Vagina (tissue), 2 donors: Measurements from ENCODE around the gene MYBPH. TPM values are rescaled to one million over a fixed set of nuclear protein-coding genes. Genes with fewer than 3 reads are reported as not detected.

Experiments
- DNase-seq, 2 donors: peaks; one replicate each; pipeline ENCODE4 v3.0.0-alpha.2; 2017; ENCODE audit errors: extremely low spot score in 2 of 2
- H3K27ac ChIP-seq: fragments of 200-600 bp; sonication (generic); one replicate; pipeline ENCODE4 v1.5.1; 2019
- H3K27me3 ChIP-seq: fragments of 200-600 bp; sonication (generic); one replicate; pipeline ENCODE4 v1.5.1; 2019
- H3K36me3 ChIP-seq, 2 donors: fragments of 200-600 bp; sonication (generic); one replicate each; pipeline ENCODE4 v1.5.1; 2017 to 2019
- H3K4me1 ChIP-seq: fragments of 200-600 bp; sonication (generic); one replicate; pipeline ENCODE4 v1.5.1; 2019
- H3K4me3 ChIP-seq, 2 donors: fragments of 200-600 bp; sonication (generic); 1 replicate in 1 of 2; 2 replicates in 1 of 2; pipeline ENCODE4 v1.5.1; 2016 to 2019
- H3K9me3 ChIP-seq: fragments of 200-600 bp; sonication (generic); one replicate; pipeline ENCODE4 v1.5.1; 2019
- POLR2A ChIP-seq, 2 donors: fragments of 450-650 bp; IDR thresholded peaks; one replicate each; pipeline ENCODE4 v1.6.1; 2017; ENCODE audit warnings: antibody characterized with exemption in 2 of 2, mild to moderate bottlenecking in 2 of 2, moderate library complexity in 2 of 2
- POLR2AphosphoS5 ChIP-seq, 2 donors: sonication (generic); formaldehyde crosslinking; IDR thresholded peaks; one replicate each; pipeline ENCODE4 v1.9.0; 2017; ENCODE audit warnings: antibody characterized with exemption in 2 of 2, mild to moderate bottlenecking in 2 of 2, low read depth in 1 of 2; ENCODE audit not compliant: insufficient read depth in 1 of 2
- intact Hi-C: fragments of 100-400 bp; cut with DNase I; formaldehyde crosslinking; loops from one replicate; pipeline ENCODE4 v1.15.1; 2023
- total RNA-seq: library from RNA; depleted of rRNA; stranded (reverse); fragments of >200 nt; gene quantifications from one replicate; pipeline ENCODE4 v1.2.3, GENCODE V29; 2016
- TF ChIP-seq, protein P1 (sequence below), 3 experiments: fragments of 450-650 bp in 2 of 3; fragments of 200-600 bp in 1 of 3; sonication (generic) in 1 of 3; IDR thresholded peaks; one replicate each; pipeline ENCODE4 v1.5.1; 2017 to 2019; ENCODE audit warnings: antibody characterized with exemption in 3 of 3, mild to moderate bottlenecking in 2 of 3, moderate library complexity in 2 of 3

MYBPH gene
- total RNA-seq, 1 donor from 2014 or later, result not detected

DNA sequence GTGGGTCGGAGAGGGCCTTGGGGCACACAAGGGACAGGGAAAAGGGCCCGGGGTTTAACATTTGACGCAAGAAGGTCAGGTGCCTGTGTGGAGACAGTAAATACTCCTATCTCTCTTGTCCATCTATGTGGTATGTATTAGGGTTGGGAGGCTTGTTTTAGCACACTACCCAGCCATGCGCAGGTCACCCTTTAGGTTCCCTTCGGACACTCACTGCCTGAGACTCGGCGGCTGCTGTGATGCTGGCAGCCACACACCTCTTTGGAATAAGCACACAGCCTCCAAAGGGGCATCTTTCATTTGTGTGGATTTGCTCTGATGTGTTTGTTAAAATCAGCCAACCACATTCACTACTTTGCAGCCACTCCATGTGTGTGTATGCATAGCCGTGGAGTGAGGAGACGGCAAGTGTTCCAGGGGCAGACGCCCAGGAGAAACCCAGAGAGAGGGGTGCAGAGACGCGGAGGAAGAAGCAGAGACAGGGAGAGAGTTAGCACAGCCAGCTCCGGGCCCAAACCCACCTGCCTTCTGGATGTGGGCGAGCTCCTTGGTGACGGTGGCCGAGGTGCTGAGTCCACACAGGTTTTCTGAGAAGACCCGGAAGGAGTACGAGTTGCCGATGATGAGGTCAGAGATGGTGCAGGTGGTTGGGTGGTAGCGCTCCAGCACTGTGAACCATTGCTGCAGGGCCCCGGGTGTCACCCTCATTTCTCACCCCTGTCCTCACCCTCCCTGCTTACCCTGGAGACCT lies 5.7 kb downstream of the MYBPH start:
- no peak for DNase-seq
- H3K27me3 ChIP-seq, result no peaks in the 10 kb centered on the region
- intact Hi-C loops, result no loop called here
- no peaks in the 10 kb centered on the region for H3K9me3 ChIP-seq
- no peak overlapping the region for H3K4me3 ChIP-seq
- TF ChIP-seq POLR2A (IDR thresholded peaks at IDR 0.05), result no peak
- TF ChIP-seq POLR2AphosphoS5 (IDR thresholded peaks at IDR 0.05; ENCODE audit: insufficient read depth in 1 of 2, low read depth in 1 of 2), result no peak
- TF ChIP-seq, protein P1, sequence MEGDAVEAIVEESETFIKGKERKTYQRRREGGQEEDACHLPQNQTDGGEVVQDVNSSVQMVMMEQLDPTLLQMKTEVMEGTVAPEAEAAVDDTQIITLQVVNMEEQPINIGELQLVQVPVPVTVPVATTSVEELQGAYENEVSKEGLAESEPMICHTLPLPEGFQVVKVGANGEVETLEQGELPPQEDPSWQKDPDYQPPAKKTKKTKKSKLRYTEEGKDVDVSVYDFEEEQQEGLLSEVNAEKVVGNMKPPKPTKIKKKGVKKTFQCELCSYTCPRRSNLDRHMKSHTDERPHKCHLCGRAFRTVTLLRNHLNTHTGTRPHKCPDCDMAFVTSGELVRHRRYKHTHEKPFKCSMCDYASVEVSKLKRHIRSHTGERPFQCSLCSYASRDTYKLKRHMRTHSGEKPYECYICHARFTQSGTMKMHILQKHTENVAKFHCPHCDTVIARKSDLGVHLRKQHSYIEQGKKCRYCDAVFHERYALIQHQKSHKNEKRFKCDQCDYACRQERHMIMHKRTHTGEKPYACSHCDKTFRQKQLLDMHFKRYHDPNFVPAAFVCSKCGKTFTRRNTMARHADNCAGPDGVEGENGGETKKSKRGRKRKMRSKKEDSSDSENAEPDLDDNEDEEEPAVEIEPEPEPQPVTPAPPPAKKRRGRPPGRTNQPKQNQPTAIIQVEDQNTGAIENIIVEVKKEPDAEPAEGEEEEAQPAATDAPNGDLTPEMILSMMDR (IDR thresholded peaks at IDR 0.05), result no peak
- H3K27ac ChIP-seq, result no peak overlapping the region
- no peaks in the 10 kb centered on the region for H3K36me3 ChIP-seq
- no peaks in the 10 kb centered on the region for H3K4me1 ChIP-seq

DNA sequence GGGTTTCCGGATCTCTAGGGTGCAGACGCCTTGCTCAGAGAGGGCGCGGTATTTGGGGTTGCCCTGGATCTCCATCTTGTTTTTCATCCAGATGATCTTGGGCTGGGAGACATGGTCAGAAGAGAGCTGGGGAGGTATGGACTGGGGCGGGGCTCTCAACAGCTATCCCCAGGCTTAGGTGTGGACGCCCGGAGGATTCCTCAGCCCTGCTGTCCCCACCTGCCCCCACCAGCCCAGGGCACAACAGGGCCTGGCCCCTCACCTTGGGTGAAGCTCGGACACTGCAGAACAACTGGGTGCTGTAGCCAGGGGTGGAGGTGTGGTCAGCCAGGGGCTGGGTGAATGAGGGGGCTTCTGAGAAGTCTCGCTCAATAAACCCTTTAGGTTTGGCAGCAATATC lies 6.6 kb downstream of the MYBPH start:
- H3K36me3 ChIP-seq, result no peaks in the 10 kb centered on the region
- no peak overlapping the region for H3K4me3 ChIP-seq
- TF ChIP-seq, protein P1 (IDR thresholded peaks at IDR 0.05), result no peak
- TF ChIP-seq POLR2AphosphoS5 (IDR thresholded peaks at IDR 0.05; ENCODE audit: insufficient read depth in 1 of 2, low read depth in 1 of 2), result no peak
- DNase-seq, result no peak
- intact Hi-C loops, result no loop called here
- no peaks in the 10 kb centered on the region for H3K9me3 ChIP-seq
- H3K27ac ChIP-seq, result no peak overlapping the region
- H3K27me3 ChIP-seq, result no peaks in the 10 kb centered on the region
- no peaks in the 10 kb centered on the region for H3K4me1 ChIP-seq

DNA sequence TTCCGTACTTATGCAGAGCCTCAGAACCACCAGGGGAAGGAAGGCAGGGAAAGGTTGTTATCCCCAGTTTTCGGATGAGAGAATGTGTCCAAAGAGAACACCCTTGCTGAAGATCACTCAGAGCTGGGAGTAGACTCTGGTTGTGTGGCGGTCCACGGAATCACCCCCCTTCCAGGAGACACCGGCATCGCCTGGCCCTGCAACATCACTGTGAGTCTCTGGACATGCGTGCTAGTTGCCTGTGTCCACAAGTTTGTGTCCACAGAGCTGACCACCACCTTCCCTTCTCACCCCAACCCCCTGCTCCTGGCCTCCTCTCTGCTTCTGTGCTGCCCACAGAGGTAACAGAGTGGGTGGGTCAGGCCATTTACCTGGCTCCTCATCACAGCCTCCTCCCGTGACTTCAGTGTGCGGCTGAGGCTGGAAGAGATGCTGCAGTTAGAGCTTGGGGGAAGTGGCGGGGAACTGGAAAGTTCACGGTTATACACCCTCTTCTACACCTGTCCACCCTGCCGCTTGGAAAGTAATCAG lies 7.3 kb downstream of the MYBPH start:
- Histone ChIP-seq H3K27ac (no peak overlapping the region), H3K4me1 (no peaks in the 10 kb centered on the region), H3K27me3 (no peaks in the 10 kb centered on the region), H3K4me3 (no peak overlapping the region), H3K9me3 (no peaks in the 10 kb centered on the region), H3K36me3 (no peaks in the 10 kb centered on the region)
- TF ChIP-seq, protein P1 (IDR thresholded peaks at IDR 0.05), result no peak
- TF ChIP-seq POLR2A (IDR thresholded peaks at IDR 0.05), result no peak
- TF ChIP-seq POLR2AphosphoS5 (IDR thresholded peaks at IDR 0.05; ENCODE audit: insufficient read depth in 1 of 2, low read depth in 1 of 2), result no peak
- no peak for DNase-seq
- intact Hi-C loops, result no loop called here

DNA sequence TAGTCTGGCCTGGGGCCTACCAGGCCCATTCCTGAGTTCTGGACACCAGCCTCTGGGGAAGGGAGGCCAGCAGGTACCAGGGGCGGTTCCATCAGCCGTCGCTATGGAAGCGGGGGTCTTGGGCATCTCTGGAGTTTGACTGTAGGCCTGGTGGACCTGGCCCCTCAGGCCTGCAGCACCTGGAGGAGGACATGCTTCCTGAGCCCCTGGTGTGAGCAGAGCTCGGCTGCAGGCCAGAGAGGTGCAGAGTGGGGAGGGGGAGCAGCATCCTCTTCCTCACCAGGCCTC lies 7.8 kb downstream of the MYBPH start:
- H3K4me3 ChIP-seq, result no peak overlapping the region
- H3K9me3 ChIP-seq, result no peaks in the 10 kb centered on the region
- no peak overlapping the region for H3K27ac ChIP-seq
- no peaks in the 10 kb centered on the region for H3K4me1 ChIP-seq
- TF ChIP-seq POLR2AphosphoS5 (IDR thresholded peaks at IDR 0.05; ENCODE audit: insufficient read depth in 1 of 2, low read depth in 1 of 2), result no peak
- TF ChIP-seq POLR2A (IDR thresholded peaks at IDR 0.05), result no peak
- TF ChIP-seq, protein P1 (IDR thresholded peaks at IDR 0.05), result no peak
- intact Hi-C loops, result no loop called here
- no peak for DNase-seq
- no peaks in the 10 kb centered on the region for H3K27me3 ChIP-seq
- H3K36me3 ChIP-seq, result no peaks in the 10 kb centered on the region
